Heart right ventricle (tissue), 16 donors: Measurements from ENCODE around the gene TUBB4A. TPM values are rescaled to one million over a fixed set of nuclear protein-coding genes. Genes with fewer than 3 reads are reported as not detected.

Experiments used
- ATAC-seq, 8 donors: fragments of 200-7000 bp; cut with Tn5 transposase; one replicate each; pipeline ENCODE4 v1.9.1; 2020; ENCODE audit warnings: mild to moderate bottlenecking in 8 of 8, moderate library complexity in 8 of 8, moderate number of reproducible peaks in 1 of 8
- DNase-seq, 2 donors: peaks; one replicate each; pipeline ENCODE4 v3.0.0-alpha.2; 2020
- H3K27ac ChIP-seq, 10 donors: fragments of 200-600 bp; sonication (generic) in 2 of 10; one replicate each; pipeline versions ENCODE4 v1.5.0 to v1.8.0; 2020 to 2022; ENCODE audit warnings: mild to moderate bottlenecking in 3 of 10
- H3K27me3 ChIP-seq, 7 donors: fragments of 200-600 bp; one replicate each; pipeline ENCODE4 v1.8.0; 2021 to 2022; ENCODE audit warnings: mild to moderate bottlenecking in 2 of 7
- H3K36me3 ChIP-seq, 9 donors: fragments of 200-600 bp; sonication (generic) in 1 of 9; one replicate each; pipeline versions ENCODE4 v1.5.0 to v1.8.0; 2020 to 2022; ENCODE audit warnings: mild to moderate bottlenecking in 2 of 9
- H3K4me1 ChIP-seq, 9 donors: fragments of 200-600 bp; sonication (generic) in 1 of 9; one replicate each; pipeline versions ENCODE4 v1.5.0 to v1.8.0; 2020 to 2022; ENCODE audit warnings: mild to moderate bottlenecking in 4 of 9
- H3K4me3 ChIP-seq, 10 donors: fragments of 200-600 bp; sonication (generic) in 2 of 10; one replicate each; pipeline versions ENCODE4 v1.5.0 to v1.8.0; 2020 to 2022; ENCODE audit warnings: mild to moderate bottlenecking in 7 of 10, moderate library complexity in 2 of 10
- H3K9me3 ChIP-seq, 11 donors: fragments of 200-600 bp in 10 of 11; sonication (generic) in 2 of 11; one replicate each; pipeline versions ENCODE4 v1.5.0 to v1.8.0; 2013 to 2022; ENCODE audit warnings: mild to moderate bottlenecking in 2 of 11, control low read depth in 1 of 11, moderate library complexity in 1 of 11
- WGBS, 2 donors: extraction: QIAGEN DNeasy Blood & Tissue Kit; methylation state at CpG; one replicate each; pipeline ENCODE4 v1.1.7; 2013; ENCODE audit warnings: inconsistent platforms in 1 of 2; 5-methylcytosine and 5-hydroxymethylcytosine counted together
- intact Hi-C, 10 donors: fragments of 100-400 bp; cut with DNase I; formaldehyde crosslinking; loops; one replicate each; pipeline versions ENCODE4 v1.11.1 to v1.14.2; 2022
- polyA plus RNA-seq, 2 donors: library from polyadenylated mRNA; stranded (reverse); fragments of 200-250 nt; gene quantifications; one replicate each; pipeline ENCODE4 v1.2.3, GENCODE V29; 2013
- total RNA-seq, 10 donors: library from RNA; stranded (reverse); fragmentation: NEBNext Ultra II Directional in 3 of 10; extraction: Animal tissue kit (Norgen Biotek cat#: 25700) in 3 of 10; gene quantifications; one replicate each; pipeline versions ENCODE4 v1.2.1 to v1.2.4, GENCODE V29; 2021 to 2023
- TF ChIP-seq, protein P1 (sequence below), 9 donors: fragments of 200-600 bp; sonication (generic) in 2 of 9; IDR thresholded peaks; one replicate each; pipeline versions ENCODE4 v1.5.0 to v1.8.0; 2021 to 2022; ENCODE audit warnings: antibody characterized with exemption in 9 of 9, mild to moderate bottlenecking in 5 of 9, moderate library complexity in 1 of 9
- donor health status: Arrhythmogenic right ventricular cardiomyopathy.
- donor health status: ischemic (EF 13 %, LVEDD 7.1; RV severe dilation, severe dysfunction).
- donor health status: healthy with polysubstance abuse.
- donor health status: DM: no; HTN: yes; CAD: no.
- donor health status: DM: no; HTN: no; CAD: no.
- donor health status: ischemic (EF 25% LVEDD 6.9; RV normal size, moderate dysfunction).
- donor health status: ischemic (EF 25% LVEDD 5.7; RV mildly dilated, moderate dysfunction).
- donor health status: healthy.
- donor health status: DM: yes; HTN: yes; CAD: no.
- donor health status: Ischemic cardiomyopathy.
- donor health status: ischemic (EF 35%, LVEDD 5.7; RV mildly dilated, moderate dysfunction).
- donor health status: nonischemic (EF 11% LVEDD 7.7; RV severe dilation, severe dysfunction).
- donor health status: DM: yes; HTN: yes; CAD: no.
- donor health status: PGD.
- donor health status: ischemic (EF 29% LVEDD 5.4; RV normal size, mild dysfunction).
- donor health status: nonischemic (EF 23%, LVEDD 6.1; RV moderate dilation, normal function).

The TUBB4A gene
- total and polyA plus RNA-seq, 12 donors: 0.19 to 6.6 (median 0.81) TPM

DNA sequence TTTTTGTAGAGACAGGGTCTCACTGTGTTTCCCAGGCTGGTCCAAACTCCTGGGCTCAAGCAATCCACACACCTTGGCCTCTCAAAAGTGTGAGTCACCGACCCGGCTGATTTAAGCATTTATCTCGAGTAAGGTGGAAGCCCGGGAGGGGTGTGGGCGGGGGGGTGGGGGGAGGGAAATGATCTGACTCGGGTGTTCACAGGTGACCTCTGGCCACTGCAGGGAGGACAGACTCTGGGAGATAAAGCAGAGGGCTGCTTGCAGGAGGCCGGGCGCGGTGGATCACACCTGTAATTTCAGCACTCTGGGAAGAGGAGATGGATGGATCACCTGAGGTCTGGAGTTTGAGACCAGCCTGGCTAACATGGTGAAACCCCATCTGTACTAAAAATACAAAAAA is 28.5 kb downstream of the TUBB4A start:
- no peaks in the 10 kb centered on the region for H3K9me3 ChIP-seq
- WGBS, 2 donors: 55 to 56% methylated on average over 9 of the region's 9 CpGs
- intact Hi-C loops: no loop called here
- no peak overlapping the region for H3K4me3 ChIP-seq
- H3K4me1 ChIP-seq: peaks cover 0 to 18% (median 4%) of the 10 kb centered on the region in 9 donors
- TF ChIP-seq, protein P1, sequence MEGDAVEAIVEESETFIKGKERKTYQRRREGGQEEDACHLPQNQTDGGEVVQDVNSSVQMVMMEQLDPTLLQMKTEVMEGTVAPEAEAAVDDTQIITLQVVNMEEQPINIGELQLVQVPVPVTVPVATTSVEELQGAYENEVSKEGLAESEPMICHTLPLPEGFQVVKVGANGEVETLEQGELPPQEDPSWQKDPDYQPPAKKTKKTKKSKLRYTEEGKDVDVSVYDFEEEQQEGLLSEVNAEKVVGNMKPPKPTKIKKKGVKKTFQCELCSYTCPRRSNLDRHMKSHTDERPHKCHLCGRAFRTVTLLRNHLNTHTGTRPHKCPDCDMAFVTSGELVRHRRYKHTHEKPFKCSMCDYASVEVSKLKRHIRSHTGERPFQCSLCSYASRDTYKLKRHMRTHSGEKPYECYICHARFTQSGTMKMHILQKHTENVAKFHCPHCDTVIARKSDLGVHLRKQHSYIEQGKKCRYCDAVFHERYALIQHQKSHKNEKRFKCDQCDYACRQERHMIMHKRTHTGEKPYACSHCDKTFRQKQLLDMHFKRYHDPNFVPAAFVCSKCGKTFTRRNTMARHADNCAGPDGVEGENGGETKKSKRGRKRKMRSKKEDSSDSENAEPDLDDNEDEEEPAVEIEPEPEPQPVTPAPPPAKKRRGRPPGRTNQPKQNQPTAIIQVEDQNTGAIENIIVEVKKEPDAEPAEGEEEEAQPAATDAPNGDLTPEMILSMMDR (IDR thresholded peaks at IDR 0.05): no peak
- H3K27ac ChIP-seq: no peak overlapping the region
- H3K27me3 ChIP-seq: peaks cover 0 to 54% (median 38%) of the 10 kb centered on the region in 7 donors
- ATAC-seq (no peak), DNase-seq (no peak)
- H3K36me3 ChIP-seq: peaks cover 0 to 40% (median 0%) of the 10 kb centered on the region in 9 donors

DNA sequence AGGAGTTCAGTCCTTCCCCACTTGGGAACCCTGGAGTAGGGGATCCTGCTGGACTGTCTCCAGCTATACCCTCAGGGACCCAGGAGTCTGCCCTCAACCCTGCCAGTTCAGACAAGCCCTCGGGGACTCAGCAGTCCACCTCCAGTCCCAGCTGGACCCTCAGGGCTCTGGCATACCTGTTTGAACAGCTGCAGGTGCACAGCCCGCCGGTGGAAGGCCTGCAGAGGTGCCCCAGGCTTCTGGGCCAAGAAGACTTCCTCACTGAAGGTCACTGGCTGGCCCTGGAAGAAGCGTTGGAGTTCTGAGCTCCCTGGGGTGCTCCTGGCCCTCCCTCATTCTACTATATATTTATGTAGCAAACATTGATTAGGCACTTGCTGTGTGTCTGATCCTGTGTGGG is 29.4 kb downstream of the TUBB4A start:
- peaks cover 0 to 57% (median 35%) of the 10 kb centered on the region in 7 donors for H3K27me3 ChIP-seq
- H3K36me3 ChIP-seq: peaks cover 0 to 42% (median 0%) of the 10 kb centered on the region in 9 donors
- no peak for DNase-seq

DNA sequence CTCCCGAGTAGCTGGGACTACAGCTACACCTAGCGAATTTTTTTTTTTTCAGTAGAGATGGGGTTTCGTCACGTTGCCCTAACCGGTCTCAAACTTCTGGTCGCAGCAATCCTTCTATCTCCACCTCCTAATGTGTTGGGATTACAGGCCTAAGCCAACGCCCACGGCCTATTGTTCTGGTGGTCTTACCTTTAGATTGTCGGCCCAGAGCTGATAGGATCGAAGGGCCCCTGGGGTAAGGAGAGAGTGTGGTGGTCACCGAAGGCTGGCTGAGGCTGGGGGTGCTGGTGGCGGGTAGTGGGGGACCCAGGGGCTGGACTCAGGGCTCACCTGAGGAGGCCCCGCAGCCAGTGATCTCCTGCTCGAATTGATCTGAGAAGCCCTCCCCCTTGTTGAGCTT is 31.0 kb downstream of the TUBB4A start:
- TF ChIP-seq, protein P1 (IDR thresholded peaks at IDR 0.05): no peak
- intact Hi-C loops: no loop called here
- peaks cover 0 to 9% (median 4%) of the 10 kb centered on the region in 9 donors for H3K4me1 ChIP-seq

More for the DNA sequence above, 29.4 kb downstream of the TUBB4A start:
- H3K4me3 ChIP-seq: no peak overlapping the region
- TF ChIP-seq, protein P1 (IDR thresholded peaks at IDR 0.05): no peak
- 68 to 74% methylated on average over 4 of the region's 4 CpGs for WGBS, 2 donors
- intact Hi-C loops: no loop called here
- peaks cover 0 to 18% (median 4%) of the 10 kb centered on the region in 9 donors for H3K4me1 ChIP-seq
- H3K9me3 ChIP-seq: no peaks in the 10 kb centered on the region
- ATAC-seq: no peak
- no peak overlapping the region for H3K27ac ChIP-seq

DNA sequence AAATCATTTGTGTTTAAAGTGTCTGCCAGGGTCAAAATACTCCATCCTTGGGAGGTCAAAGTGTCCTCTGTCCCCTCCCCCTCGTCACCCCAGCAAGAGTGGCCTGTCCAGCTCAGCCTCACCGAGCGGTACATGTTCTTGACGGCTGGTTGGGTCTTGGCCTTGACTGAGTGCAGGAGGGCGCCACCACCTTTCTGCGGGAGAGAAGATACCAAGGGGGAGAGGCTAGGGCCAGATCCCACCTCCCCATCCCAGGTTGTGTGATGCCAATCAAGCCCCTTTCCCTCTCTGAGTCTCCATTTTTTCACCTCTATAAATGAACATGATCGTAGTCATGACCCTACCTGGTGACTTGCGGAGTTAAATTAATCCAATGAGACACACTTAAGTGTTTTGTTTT is 31.9 kb downstream of the TUBB4A start:
- ATAC-seq: no peak

More for the DNA sequence above, 31.0 kb downstream of the TUBB4A start:
- no peak overlapping the region for H3K27ac ChIP-seq
- ATAC-seq: no peak
- no peaks in the 10 kb centered on the region for H3K9me3 ChIP-seq
- H3K27me3 ChIP-seq: peaks cover 0 to 47% (median 23%) of the 10 kb centered on the region in 7 donors
- WGBS, 2 donors: 73 to 80% methylated on average over 14 of the region's 14 CpGs
- DNase-seq: no peak
- no peak overlapping the region for H3K4me3 ChIP-seq
- peaks cover 0 to 33% (median 0%) of the 10 kb centered on the region in 9 donors for H3K36me3 ChIP-seq

More for the DNA sequence above, 31.9 kb downstream of the TUBB4A start:
- Histone ChIP-seq H3K27me3 (peaks cover 0 to 47% (median 23%) of the 10 kb centered on the region in 7 donors), H3K4me1 (no peaks in the 10 kb centered on the region), H3K36me3 (peaks cover 0 to 24% (median 0%) of the 10 kb centered on the region in 9 donors), H3K4me3 (no peak overlapping the region), H3K27ac (no peak overlapping the region), H3K9me3 (no peaks in the 10 kb centered on the region)
- DNase-seq: no peak
- WGBS, 2 donors: 67 to 71% methylated on average over 8 of the region's 8 CpGs
- TF ChIP-seq, protein P1 (IDR thresholded peaks at IDR 0.05): no peak
- intact Hi-C loops: no loop called here
